GM19239 (cell line): ENCODE measurements around the gene IBA57.
"Not testable (repeated sequence)": the region's sequence is repeated elsewhere in the genome, so short reads cannot be mapped to it uniquely, and the experiment has no call there.

Experiments used
- DNase-seq: peaks from one replicate; pipeline ENCODE4 v3.0.0; 2011; ENCODE audit warnings: low spot score; ENCODE audit not compliant: insufficient read length
- FAIRE-seq: peaks from 2 replicates; lab custom pipeline; 2011; peaks lifted over from hg19 to GRCh38; lab: Jason Lieb, UNC

The IBA57 gene

DNA sequence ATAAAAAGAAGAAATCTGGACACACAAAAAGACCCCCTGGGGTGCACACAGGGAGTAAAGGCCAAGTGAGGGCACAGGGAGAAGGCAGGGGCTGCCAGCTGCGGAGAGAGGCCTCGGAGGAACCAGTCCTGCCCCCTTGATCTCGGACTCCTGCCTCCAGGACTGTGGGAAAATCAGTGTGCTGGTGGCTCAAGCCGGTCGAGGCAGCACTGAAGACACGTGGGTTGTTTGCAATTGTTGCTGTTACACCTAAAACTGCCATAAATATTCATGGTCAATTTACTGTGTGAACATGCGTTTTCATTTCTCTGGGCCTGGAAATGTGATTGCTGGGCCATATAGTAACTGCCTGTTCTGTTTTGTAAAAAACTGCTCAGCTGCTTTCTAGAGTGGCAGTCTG, 18.5 kb downstream of the IBA57 start:
- no peak for FAIRE-seq
- no peak for DNase-seq

DNA sequence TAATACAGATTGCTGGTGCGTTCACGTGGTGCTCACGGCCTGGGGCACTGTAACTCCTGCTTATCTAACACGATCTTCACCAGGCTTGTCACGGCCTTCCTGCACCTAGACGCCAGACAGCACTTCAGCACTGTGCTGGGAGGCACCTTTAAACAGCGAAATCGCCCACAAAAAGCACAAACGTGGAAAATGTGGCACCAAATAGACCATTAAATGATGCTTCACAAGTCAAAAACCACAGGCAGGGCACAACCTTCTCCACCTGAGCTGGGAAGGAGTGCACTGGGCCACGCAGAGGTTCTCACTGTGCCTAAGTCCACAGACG, 20.0 kb downstream of the IBA57 start:
- FAIRE-seq = no peak

DNA sequence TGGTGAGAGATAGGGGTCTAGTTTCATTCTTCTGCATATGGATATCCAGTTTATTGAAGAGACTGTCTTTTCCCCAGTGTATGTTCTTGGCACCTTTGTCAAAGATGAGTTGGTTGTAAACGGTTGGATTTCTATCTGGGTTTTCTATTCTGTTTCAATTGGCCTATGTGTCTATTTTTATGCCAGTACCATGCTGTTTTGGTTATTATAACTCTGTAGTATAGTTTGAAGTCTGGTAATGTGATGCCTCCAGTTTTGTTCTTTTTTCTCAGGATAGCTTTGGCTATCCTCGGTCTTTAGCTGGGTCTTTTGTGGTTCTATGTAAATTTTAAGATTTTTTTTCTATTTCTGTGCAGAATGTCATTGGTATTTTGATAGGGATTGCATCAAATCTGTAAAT, 22.6 kb downstream of the IBA57 start:
- not testable (repeated sequence) for DNase-seq, FAIRE-seq

More for the DNA sequence above, 20.0 kb downstream of the IBA57 start:
- DNase-seq = no peak

DNA sequence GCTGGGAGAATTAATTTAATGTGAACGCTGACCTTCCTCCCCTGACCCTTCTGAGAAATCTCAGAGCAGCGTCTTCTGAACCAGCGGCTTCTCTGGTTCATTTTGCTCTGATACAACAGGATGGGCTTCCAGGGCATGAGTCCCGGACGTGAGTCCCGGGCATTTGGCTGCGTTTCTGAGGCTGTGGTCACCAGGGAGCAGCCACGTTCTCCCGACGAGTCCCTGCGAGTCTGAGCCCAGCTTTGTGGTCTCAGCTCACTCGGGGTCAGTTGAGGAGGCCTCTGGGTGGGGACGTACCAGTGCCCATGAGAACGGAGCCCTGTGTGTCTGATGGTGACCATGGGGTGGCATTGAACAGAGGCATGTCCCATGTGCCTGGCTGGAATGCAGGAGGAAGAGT, 24.6 kb downstream of the IBA57 start:
- FAIRE-seq (no peak), DNase-seq (no peak)

DNA sequence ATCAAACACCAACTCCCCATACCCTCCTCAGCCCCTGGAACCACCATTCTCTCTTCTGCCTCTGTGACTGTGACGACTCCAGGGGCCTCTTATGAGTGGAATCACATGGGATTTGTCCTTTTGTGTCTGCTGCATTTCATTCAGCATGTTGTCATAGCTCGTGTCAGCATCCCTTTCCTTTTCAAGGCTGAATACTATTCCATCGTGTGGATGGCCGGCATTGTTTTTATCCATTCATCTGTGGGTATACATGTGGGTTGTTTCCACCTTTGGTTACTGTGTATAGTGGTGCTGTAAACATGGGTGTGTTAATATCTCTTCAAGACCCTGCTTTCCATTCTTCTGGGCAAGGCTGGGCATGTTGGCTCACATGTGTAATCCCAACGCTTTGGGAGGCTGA, 25.2 kb downstream of the IBA57 start:
- no peak for FAIRE-seq

DNA sequence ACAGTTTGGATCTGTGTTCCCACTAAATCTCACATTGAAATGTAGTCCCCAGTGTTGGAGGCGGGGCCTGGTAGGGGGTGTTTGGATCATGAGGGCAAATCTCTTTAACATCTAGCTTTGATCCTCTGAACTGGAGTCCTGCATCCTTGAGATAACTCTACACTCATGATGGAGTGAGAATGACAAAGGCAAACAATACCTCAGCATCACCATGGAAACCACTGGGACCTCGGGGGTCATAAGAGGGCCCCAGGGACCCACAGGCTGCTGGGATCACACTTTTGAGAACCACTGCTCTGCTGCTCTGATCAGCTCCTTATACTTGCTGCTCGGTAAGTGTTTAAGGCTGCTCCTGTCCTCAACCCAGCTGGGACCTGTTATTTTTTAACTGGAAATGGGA, 28.8 kb downstream of the IBA57 start:
- DNase-seq (no peak), FAIRE-seq (no peak)

More for the DNA sequence above, 25.2 kb downstream of the IBA57 start:
- DNase-seq = no peak

DNA sequence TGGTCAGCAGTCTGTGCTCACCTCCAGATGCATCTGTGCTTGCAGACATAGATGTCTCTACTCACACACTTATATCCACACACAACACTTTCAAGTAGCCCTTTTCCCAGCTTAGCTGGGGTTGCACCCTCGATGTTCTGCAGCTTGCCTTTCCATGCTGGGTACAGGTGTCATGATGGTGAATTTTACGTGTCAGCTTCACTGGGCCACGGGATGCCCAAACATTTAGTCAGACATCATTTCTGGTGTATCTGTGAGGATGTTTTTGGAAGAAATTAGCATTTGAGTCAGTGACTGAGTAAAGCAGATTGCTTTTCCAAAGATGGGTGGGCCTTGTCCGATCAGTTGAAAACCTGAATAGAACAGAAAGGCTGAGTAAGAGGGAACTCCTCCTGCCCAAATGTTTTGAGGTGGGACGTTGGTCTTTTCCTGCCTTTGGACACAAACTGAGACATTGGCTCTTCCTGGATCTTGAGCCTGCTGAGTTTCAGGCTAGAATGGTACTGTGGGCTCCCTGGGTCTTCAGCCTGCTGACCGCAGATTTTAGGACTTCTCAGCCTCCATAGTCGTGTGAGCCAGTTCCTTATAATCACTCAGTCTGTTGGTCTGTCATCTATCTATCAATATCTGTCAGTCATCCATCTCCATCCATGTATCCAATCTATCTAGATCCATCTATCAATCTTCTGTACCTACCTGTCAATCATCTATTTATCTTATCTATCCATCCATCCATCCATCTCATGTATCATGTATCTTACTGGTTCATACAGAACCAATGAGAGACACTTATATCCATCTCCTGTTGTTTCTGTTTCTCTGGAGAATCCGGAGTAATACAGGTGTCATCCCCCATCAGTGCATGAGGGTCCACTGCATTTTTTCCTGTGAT, 29.6 kb downstream of the IBA57 start:
- FAIRE-seq (no peak), DNase-seq (no peak)

DNA sequence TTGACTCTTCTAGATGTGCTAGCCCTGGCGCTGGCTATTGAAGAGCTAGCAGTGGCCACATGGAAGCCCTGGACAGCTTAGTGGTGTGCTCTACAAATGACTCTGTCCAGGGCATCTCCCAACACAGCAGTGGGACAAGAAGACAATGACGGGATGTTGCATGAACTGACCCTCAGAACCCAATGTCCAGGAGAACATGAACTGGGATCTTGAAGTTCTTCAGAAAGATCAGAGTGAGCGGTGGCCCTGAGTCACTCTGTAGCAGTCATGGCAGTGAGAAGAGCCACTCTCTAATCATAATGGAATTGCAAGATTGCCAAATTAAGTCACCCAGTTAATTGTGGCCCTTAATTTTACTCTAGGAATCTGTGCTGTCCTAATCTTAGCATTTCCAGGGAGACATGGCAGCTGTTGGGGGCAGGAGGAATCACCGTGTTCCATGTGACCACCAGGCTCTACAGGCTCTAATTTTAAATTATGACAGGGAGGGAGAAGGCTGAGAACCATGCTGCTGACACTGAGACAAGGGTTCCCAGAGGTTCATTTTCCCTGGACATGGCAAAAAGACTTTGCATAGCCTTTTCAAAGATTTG, 32.0 kb downstream of the IBA57 start:
- no peak for FAIRE-seq
- no peak for DNase-seq

DNA sequence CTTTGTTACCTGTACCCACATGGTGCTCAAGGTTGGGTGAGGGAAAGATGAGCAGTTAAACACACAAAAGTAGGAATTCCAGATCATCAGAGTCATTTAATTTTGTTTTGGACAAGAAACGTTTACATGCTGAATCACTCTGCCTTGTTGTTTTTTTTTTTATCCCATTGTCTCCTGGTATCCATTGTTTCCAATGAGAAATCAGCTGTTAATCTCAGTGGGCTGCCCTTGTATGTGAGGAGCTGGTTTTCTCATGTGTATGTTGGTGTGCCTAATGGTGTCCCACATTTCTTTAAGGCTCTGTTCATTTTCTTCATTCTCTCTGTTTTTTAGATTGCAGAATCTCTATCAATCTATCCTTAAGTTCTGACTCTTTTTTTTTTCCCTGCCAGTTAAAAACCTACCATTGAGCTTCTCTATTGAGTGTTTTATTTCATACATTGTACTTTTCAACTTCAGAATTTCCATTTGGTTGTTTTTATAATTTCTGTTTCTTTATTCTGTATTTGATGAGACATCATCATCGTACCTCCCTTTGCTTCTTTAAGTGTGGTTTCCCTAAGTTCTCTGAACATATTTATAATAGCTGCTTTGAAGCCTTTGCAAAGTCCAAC, 33.5 kb downstream of the IBA57 start:
- DNase-seq = no peak
- no peak for FAIRE-seq

DNA sequence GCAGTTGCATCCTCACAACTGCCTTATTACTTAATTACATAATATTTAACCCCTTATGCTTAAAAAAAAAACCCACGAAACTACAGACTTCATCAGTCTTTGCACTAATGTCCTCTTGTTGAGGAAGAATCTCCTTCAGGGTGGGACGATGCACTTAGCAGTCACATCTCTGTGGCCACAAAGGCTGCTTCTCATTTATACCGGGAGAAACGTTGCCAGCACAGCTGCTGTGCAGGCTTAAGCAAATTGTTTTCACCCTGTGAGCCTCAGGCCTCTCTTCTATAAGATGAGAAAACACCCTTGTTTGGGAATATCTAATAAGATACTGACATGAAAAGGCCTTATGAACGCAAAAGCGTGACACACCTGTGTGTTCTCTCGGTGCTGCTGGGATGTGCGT, 39.4 kb downstream of the IBA57 start:
- no peak for DNase-seq
- FAIRE-seq = no peak

DNA sequence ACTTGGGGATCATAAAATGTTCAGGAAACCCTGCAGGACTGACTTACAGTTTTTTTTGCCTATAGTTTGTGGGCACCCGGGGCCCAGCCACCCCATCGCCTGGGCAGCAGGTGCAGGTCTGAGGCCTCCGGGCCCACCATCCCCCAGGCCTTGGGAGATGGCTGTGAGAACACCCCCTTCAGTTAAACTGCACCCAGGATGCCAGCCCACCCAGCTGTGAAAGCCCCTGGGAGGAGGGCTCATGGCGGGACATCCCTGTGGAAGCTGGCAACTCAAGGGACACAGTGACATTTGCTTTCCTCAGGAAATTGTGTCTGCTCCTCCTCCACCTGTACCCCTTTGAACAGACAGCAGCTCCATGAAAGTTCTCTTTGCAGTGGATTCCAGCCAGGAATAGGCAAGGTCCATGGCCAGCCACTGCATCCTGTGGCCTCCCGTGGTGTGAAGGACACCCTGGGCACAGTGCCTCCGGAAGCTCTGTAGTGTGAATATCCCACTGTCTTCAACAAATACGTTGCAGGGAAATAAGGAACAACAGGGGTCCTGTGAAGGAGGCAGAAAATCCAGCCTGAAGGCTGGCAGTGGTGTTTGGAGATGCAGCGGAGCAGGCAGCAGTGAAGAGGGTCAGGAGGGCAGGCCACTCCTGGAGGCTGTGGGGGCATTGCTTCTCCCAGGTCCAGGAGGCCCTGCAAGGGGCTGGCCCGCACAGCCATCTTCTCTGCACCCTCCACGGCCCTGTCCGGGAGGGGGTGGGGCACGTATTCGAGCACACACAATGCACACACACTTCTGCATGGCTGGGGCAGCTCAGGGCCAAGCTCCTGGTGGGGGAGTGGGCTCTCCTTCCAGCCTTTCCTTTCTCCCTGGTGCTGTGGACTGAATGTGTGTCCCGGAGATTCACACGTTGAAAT, 40.2 kb downstream of the IBA57 start:
- DNase-seq = no peak
- no peak for FAIRE-seq

DNA sequence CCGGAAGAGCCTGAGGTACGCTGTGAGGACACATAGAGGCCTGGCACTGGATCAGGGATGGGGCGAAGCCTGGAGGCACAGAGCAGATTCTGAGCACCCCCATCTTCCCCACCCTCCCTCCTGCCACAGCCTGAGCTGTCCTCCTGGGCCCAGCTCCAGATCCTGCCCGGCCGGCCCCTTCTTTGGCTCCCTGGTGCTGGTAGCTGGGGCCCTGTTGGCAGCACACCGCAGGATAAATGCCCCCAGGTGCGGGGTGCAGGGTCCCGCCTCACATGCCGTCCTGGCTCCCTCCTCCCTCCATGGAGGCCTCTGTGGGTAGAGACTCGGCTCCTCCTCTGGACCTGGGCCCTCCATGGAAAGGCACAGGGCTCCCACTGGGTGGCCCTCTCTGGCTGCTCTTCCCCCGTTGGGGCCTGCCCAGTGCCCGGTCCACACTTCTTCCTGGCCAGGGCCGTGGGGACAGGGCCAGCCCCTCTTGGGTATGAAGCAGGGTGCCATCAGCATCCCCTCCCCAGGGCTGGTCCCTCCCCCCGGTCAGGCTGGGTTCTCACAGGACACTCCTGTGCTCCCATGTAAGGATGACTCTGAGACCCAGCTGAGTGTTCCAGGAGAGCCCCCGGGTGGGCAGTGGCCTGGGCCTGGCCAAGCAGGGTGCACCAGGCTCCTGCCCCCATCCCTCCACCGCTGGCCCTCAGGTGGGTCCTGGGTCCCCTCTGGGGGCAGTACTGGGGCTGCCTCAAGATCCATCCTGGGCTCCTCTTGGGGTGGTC, 41.2 kb downstream of the IBA57 start:
- DNase-seq (no peak), FAIRE-seq (no peak)

DNA sequence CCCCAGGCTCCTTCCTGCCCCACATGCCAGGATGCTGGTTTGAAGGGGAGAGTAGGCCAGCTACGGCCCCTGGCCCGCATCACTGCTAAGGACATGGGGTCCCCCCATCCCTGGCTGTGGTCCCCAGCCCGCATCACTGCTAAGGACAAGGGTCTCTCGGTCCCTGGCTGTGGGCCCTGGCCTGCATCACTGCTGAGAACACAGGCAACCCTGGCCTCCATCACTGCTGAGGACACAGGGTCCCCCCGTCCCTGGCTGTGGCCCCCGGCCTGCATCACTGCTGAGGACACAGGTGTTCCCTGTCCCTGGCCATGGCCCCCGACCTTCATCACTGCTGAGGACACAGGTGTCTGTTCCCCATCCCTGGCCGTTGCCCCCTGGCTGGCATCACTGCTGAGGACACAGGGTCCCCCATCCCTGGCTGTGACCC, 41.8 kb downstream of the IBA57 start:
- DNase-seq (no peak), FAIRE-seq (no peak)

DNA sequence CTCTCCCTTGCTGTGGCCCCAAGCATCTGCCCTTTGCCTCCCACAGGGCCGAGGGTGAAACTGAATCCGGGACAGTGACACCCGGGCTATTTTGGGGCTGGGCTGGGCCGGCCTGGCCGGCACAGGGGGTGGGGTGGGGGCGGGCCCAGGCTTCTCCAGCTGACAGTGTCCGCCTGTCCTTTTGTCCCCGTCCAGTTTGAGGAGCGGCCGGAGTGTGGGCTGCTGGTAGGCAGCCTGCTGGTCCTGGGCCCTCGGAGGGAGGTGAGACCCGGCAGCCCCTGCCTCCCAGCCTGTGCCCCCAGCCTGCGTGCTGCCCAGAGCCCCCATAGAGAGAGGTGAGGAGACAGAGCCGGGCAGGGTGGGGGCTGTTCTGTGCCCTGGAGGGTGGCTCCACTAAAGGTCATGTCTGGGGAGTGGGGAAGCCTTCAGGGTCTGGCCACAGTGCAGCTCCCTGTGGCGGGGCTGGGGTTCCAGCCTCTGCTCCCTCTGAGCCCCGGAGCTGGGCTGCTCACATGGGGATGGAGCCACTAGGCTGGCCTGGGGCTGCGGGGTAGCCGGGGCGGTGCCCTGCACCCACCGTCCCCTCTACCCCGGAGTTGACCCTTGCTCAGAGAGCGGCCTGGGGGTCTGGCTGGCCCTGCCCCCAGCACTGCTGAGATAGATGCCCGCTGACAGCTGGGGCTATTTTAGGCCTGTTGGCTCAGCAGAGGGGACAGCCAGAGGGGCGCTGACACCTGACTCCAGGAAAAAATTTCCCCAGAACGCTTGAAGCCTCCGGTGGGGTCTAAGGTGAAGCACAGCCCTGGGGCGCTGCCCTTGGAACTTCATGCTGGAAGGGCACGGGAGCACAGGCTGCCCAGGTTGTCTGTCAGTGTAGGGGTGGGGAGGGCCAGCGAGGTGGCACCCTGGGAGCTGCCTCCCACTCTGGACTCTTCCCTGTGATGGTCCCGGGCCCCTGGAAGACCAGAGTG, 42.5 kb downstream of the IBA57 start, which contains the start of gene OBSCN:
TSS of gene OBSCN (plus strand) at position 194 of the 971 bp plus-strand sequence. CDS start 3,740 bp downstream, outside the sequence.
- no peak for DNase-seq
- FAIRE-seq = no peak

DNA sequence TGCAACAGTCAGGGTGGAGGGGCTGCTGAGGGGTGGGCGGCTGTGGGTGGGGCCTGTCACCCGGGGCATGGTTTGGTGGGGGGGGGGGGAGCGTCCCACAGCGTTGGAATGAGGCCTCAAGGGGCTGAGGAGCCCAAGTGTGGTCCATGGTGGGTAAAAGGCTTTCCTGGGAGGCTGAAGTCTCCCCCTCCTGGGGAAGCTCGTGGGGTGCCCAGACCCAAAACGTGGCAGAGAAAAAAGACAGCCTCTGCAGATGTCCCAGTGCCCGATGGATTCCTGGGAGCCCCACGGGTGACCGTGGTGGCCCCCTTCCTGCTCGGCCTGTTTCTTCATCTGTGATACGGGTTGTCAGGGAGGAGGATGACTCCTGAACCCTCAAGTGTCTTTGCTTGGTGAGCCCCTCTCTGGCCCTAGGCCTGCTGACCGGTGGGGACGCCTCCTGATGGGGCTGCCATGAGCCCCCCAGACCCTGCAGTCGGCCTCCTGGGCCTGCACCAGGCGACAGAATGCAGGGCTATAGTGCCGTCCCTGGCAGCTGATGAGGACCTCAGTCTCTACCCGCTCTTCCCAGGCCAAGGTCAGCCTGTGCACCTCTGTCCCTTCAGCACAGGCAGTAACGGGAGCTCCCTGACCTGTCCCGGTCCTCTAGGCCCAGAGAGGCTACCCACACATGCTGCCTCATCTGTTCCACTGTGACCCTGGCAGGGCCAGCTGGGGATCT, 43.4 kb downstream of the IBA57 start:
- no peak for DNase-seq
- FAIRE-seq = no peak

DNA sequence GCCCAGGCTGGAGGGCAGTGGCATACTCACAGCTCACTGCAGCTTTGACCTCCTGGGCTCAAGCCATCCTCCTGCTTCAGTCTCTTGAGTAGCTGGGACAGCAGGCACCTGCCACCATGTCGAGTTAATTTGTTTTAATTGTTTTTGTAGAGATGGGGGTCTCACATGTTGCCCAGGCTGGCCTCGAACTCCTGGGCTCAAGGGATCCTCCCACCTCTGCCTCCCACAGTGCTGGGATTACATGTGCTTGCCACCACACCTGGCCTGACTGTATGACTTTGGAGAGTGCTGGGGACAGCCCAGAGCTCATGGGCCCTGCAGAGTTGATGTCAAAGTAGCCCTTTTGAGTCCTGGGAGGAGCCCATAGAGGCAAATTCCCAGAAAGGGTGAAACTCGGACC, 44.1 kb downstream of the IBA57 start:
- no peak for FAIRE-seq
- no peak for DNase-seq

DNA sequence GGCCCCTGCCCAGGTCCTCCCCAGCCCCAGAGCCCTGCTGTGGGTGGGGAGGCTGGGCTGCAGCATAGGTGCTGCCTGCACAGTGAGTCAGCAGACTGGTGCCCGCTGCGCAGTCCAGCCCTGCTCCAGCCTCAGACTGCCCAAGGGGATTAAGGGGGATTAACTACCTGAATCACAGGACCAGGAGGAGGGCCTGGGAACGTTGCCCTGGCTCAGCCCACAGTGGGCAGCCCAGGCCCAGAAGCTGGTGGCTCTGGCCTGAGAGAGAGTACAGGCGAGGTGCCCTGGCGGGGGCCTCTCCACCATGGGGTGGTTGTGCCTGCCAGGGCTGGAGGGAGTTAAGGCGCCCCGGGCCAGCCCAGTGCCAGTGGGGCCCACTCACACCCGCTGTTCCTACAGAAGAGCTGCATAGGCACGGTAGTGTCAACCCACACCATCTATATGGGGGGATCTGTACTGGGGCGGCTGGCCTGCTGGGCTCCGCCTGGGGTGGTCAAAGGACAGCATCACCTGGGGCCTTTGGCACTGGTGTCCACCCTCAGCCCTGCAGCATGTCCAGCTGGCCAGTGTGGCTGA, 44.6 kb downstream of the IBA57 start:
- DNase-seq (no peak), FAIRE-seq (no peak)
